ENCODE data around the gene AK2. TPM values are rescaled to one million over a fixed set of nuclear protein-coding genes. Genes with fewer than 3 reads are reported as not detected.

Gene AK2
- total RNA-seq, 1 donor from 2014 or later: 74.6 TPM

GRCh38 chr1:32985226-32985625, 51.5 kb downstream of the AK2 start:
- peaks cover 20% of the 10 kb centered on the region for H3K4me1 Mint-ChIP-seq (ENCODE audit: unreplicated experiment)
- H3K9me3 Mint-ChIP-seq (ENCODE audit: unreplicated experiment): no peaks in the 10 kb centered on the region

DNA sequence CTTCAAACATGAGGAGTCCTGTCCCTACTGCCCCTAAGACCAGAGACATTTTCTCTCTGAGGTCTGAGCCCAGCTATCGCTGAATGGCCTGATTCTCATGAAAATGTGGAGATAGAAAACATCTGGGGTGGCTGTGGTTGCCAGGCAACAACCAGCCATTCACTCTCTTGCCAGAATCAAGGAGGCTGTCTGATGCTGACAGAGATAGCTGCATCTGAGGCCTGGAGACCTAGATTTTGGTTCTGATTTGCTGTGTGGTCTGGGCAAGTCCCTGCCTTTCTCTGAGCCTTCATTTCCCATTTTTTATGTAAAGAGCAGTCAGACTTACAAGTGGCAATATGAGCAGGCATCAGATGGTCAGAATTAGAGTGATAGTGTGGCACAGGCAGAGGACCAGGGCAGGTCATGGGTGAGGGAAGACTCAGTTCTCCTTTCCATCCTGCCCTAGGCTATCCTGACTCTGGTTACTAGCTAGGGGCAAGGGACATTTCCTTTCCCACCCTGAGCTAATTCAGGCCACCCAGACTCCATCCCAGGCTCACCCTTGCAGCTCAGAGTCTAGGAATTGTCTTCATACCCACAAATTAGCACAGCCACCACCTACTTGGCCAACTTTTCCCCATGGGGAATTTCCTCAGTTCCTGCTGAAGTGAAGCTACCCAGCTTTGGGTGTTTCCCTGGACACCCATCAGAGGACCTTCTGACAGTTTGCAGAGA, 52.1 kb downstream of the AK2 start:
- H3K9me3 Mint-ChIP-seq (ENCODE audit: unreplicated experiment): no peaks in the 10 kb centered on the region
- peaks cover 20% of the 10 kb centered on the region for H3K4me1 Mint-ChIP-seq (ENCODE audit: unreplicated experiment)
- no peak overlapping the region for H3K27ac Mint-ChIP-seq (ENCODE audit: unreplicated experiment)
- TF ChIP-seq, protein P1, sequence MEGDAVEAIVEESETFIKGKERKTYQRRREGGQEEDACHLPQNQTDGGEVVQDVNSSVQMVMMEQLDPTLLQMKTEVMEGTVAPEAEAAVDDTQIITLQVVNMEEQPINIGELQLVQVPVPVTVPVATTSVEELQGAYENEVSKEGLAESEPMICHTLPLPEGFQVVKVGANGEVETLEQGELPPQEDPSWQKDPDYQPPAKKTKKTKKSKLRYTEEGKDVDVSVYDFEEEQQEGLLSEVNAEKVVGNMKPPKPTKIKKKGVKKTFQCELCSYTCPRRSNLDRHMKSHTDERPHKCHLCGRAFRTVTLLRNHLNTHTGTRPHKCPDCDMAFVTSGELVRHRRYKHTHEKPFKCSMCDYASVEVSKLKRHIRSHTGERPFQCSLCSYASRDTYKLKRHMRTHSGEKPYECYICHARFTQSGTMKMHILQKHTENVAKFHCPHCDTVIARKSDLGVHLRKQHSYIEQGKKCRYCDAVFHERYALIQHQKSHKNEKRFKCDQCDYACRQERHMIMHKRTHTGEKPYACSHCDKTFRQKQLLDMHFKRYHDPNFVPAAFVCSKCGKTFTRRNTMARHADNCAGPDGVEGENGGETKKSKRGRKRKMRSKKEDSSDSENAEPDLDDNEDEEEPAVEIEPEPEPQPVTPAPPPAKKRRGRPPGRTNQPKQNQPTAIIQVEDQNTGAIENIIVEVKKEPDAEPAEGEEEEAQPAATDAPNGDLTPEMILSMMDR (IDR thresholded peaks at IDR 0.05; ENCODE audit: unreplicated experiment): no peak
- DNase-seq (ENCODE audit: low spot score): no peak
- H3K27me3 Mint-ChIP-seq (ENCODE audit: unreplicated experiment): peaks cover 7% of the 10 kb centered on the region
- H3K36me3 Mint-ChIP-seq (ENCODE audit: low read depth, unreplicated experiment): no peaks in the 10 kb centered on the region
- H3K4me3 Mint-ChIP-seq (ENCODE audit: unreplicated experiment): no peak overlapping the region

More at GRCh38 chr1:32985226-32985625, 51.5 kb downstream of the AK2 start:
- TF ChIP-seq, protein P1 (IDR thresholded peaks at IDR 0.05; ENCODE audit: unreplicated experiment): no peak
- no peak for DNase-seq (ENCODE audit: low spot score)
- Mint-ChIP-seq H3K27ac (ENCODE audit: unreplicated experiment) (no peak overlapping the region), H3K4me3 (ENCODE audit: unreplicated experiment) (no peak overlapping the region), H3K36me3 (ENCODE audit: low read depth, unreplicated experiment) (no peaks in the 10 kb centered on the region), H3K27me3 (ENCODE audit: unreplicated experiment) (peaks cover 7% of the 10 kb centered on the region)

- Mint-ChIP-seq H3K36me3 (ENCODE audit: low read depth, unreplicated experiment) (no peaks in the 10 kb centered on the region), H3K4me3 (ENCODE audit: unreplicated experiment) (no peak overlapping the region), H3K4me1 (ENCODE audit: unreplicated experiment) (peaks cover 20% of the 10 kb centered on the region), H3K27me3 (ENCODE audit: unreplicated experiment) (peaks cover 9% of the 10 kb centered on the region), H3K9me3 (ENCODE audit: unreplicated experiment) (no peaks in the 10 kb centered on the region), H3K27ac (ENCODE audit: unreplicated experiment) (no peak overlapping the region)
- no peak for DNase-seq (ENCODE audit: low spot score)
- TF ChIP-seq, protein P1 (IDR thresholded peaks at IDR 0.05; ENCODE audit: unreplicated experiment): no peak
These were observed 52.6 kb downstream of the AK2 start for GRCh38 chr1:32984090-32984454.

DNA sequence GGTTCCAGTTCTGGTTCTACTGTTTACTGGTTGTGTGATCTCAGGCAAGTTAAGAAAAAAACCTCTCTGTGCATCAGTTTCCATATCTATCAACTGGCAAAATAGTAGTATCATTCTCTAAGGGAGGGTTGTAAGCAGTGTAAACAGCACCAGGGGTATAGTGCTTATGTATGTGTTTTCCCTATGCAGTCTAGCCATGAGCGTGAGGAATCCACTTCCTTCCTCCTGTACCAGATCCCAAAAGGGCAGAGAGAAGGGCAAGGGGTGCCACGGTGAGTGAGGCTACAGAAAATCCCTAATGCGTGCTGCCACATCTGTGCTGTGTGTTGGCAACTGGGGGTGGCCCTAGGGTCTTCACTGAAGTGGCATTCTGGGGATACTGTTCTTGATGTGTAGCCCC, 53.7 kb downstream of the AK2 start:
- H3K36me3 Mint-ChIP-seq (ENCODE audit: low read depth, unreplicated experiment): no peaks in the 10 kb centered on the region
- DNase-seq (ENCODE audit: low spot score): no peak
- peaks cover 20% of the 10 kb centered on the region for H3K4me1 Mint-ChIP-seq (ENCODE audit: unreplicated experiment)
- no peaks in the 10 kb centered on the region for H3K9me3 Mint-ChIP-seq (ENCODE audit: unreplicated experiment)
- H3K4me3 Mint-ChIP-seq (ENCODE audit: unreplicated experiment): no peak overlapping the region
- TF ChIP-seq, protein P1 (IDR thresholded peaks at IDR 0.05; ENCODE audit: unreplicated experiment): no peak
- H3K27me3 Mint-ChIP-seq (ENCODE audit: unreplicated experiment): peaks cover 9% of the 10 kb centered on the region
- H3K27ac Mint-ChIP-seq (ENCODE audit: unreplicated experiment): no peak overlapping the region

All from endothelial cell (in vitro differentiated cells).